ENCODE results near the gene BCL2L1. TPM values are rescaled to one million over a fixed set of nuclear protein-coding genes. Genes with fewer than 3 reads are reported as not detected.

The BCL2L1 gene
- total and polyA plus RNA-seq, 10 of the 15 experiments (the other 5 are each of a cell fraction or from before 2014, with no cell fraction given): 0.63 to 67.7 (median 43.6) TPM

DNA sequence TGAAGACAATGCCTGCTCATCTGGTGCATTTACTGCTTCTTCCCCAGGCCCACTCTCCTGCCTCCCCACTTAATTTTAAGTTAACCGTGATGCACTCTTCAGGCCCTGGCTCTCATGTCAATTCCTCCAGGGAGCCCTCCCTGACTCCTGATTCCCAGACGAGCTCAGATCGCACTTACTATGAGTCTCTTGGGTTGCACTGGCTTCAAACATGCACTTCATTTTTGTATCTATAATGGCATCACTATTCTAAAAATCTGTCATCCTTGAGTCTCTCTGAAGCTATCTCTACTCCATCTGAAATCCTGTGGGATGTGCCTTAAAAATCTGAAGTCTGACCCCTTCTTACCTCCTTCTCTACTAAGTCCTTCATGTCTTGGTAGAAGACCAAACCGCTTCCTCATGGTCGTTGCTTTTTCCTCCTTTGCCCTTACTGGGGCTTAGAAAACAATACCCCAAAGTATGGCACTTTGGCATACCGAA lies 60.3 kb downstream of the BCL2L1 start:
- CTCF ChIA-PET: interaction anchor here (0.7 to 7.3 kb wide), 29 partner anchors 8 to 232 kb away, joined by 3 to 531 read pairs (median 8); partner anchors contain the start of genes BCL2L1, ID1 and TPX2
- Histone ChIP-seq H3K79me2 (ENCODE audit: control insufficient read depth, insufficient read depth, low read length) (no peaks in the 10 kb centered on the region), H3K9ac (ENCODE audit: control insufficient read depth, insufficient read depth, low read length) (no peak overlapping the region), H3K4me3 (peak overlapping the region; percentile 65; the same call in 1 of the 2 replicates), H3K27ac (ENCODE audit: control insufficient read depth, insufficient read depth) (no peak overlapping the region), H3K36me3 (ENCODE audit: control insufficient read depth in 2 of 2, insufficient read depth in 2 of 2, low read length in 1 of 2) (peaks cover 0 to 12% of the 10 kb centered on the region in 2 experiments; a peak in 2 of 4 replicates), H3K27me3 (replicated peaks in 1 of 2; ENCODE audit: control insufficient read depth in 2 of 2, insufficient read depth in 2 of 2, low read length in 1 of 2) (no peaks in the 10 kb centered on the region), H3K4me2 (ENCODE audit: control insufficient read depth, insufficient read depth) (no peak overlapping the region), H3K4me1 (ENCODE audit: control insufficient read depth, insufficient read depth, low read length) (peaks cover 3% of the 10 kb centered on the region; the same call in 1 of the 2 replicates), H3K9me3 (replicated peaks; ENCODE audit: control insufficient read depth, insufficient read depth, low read length) (no peaks in the 10 kb centered on the region), H4K20me1 (ENCODE audit: control insufficient read depth, insufficient read depth) (no peaks in the 10 kb centered on the region), H2AFZ (ENCODE audit: control insufficient read depth, low read depth, low read length) (no peak overlapping the region; the same call in 1 of the 2 replicates)
- SMC1A ChIA-PET (ENCODE audit: uncharacterized antibody, unreplicated experiment): interaction anchor here (0.7 to 9.8 kb wide), 18 partner anchors 8 to 87 kb away, joined by 3 to 321 read pairs (median 12); partner anchors contain the start of genes BCL2L1 and TPX2
- ATAC-seq (no peak), DNase-seq (ENCODE audit: low read depth, low spot score) (no peak), FAIRE-seq (peak; percentile 49)
- POLR2A ChIA-PET: interaction anchor here (0.8 to 2.8 kb wide), 11 partner anchors 13 to 89 kb away, joined by 3 to 72 read pairs (median 6); partner anchors contain the start of gene BCL2L1
- no TSS peak for BruUV-seq (replicated peaks)
- WGBS (ENCODE audit: insufficient coverage, insufficient replicate concordance, low lambda C conversion rate, missing lambda C conversion rate): 51% methylated on average over 6 of the region's 6 CpGs
- intact Hi-C loops (cut with micrococcal nuclease; ENCODE audit: unreplicated experiment) (no loop called here), in situ Hi-C loops (cut with MboI) (loop anchor here (5.0 kb wide), 1 partner anchor 60 kb away; the partner anchor contains the start of gene BCL2L1)
- RAD21 ChIA-PET (ENCODE audit: unreplicated experiment): interaction anchor here (0.7 to 6.9 kb wide), 19 partner anchors 13 to 155 kb away, joined by 3 to 428 read pairs (median 16); partner anchors contain the start of genes BCL2L1 and TPX2
- TF ChIP-seq SMAD1 (IDR thresholded peaks at IDR 0.05; ENCODE audit: low read depth, partially characterized antibody) (no peak), ZBED1 (IDR thresholded peaks at IDR 0.05; ENCODE audit: borderline replicate concordance) (no peak), ZNF622 (IDR thresholded peaks at IDR 0.05) (no peak), EZH2 (IDR thresholded peaks at IDR 0.05; ENCODE audit: borderline replicate concordance, control insufficient read depth, low read depth, low read length) (no peak), BHLHE40 (IDR thresholded peaks at IDR 0.05; ENCODE audit: borderline replicate concordance in 1 of 2, low read depth in 2 of 2, low read length in 1 of 2) (no peak), POLR2AphosphoS5 (IDR thresholded peaks at IDR 0.05; ENCODE audit: low read length) (no peak), CHD1 (IDR thresholded peaks at IDR 0.05; ENCODE audit: low read depth, low read length) (no peak), MYC (IDR thresholded peaks at IDR 0.05; ENCODE audit: insufficient read depth, insufficient read length, insufficient replicate concordance, low read length, severe bottlenecking) (no peak), NFIC (IDR thresholded peaks at IDR 0.05; ENCODE audit: low read depth, low read length) (no peak), E4F1 (IDR thresholded peaks at IDR 0.05; ENCODE audit: borderline replicate concordance, partially characterized antibody) (no peak), PML (IDR thresholded peaks at IDR 0.05; ENCODE audit: low read length) (no peak), RFX5 (IDR thresholded peaks at IDR 0.05; ENCODE audit: low read depth, low read length) (no peak), STAT1 (conservative IDR thresholded peaks at IDR 0.05) (no peak), CHD2 (IDR thresholded peaks at IDR 0.05; ENCODE audit: borderline replicate concordance, low read depth, low read length) (no peak)
- TF ChIP-seq, protein P1, sequence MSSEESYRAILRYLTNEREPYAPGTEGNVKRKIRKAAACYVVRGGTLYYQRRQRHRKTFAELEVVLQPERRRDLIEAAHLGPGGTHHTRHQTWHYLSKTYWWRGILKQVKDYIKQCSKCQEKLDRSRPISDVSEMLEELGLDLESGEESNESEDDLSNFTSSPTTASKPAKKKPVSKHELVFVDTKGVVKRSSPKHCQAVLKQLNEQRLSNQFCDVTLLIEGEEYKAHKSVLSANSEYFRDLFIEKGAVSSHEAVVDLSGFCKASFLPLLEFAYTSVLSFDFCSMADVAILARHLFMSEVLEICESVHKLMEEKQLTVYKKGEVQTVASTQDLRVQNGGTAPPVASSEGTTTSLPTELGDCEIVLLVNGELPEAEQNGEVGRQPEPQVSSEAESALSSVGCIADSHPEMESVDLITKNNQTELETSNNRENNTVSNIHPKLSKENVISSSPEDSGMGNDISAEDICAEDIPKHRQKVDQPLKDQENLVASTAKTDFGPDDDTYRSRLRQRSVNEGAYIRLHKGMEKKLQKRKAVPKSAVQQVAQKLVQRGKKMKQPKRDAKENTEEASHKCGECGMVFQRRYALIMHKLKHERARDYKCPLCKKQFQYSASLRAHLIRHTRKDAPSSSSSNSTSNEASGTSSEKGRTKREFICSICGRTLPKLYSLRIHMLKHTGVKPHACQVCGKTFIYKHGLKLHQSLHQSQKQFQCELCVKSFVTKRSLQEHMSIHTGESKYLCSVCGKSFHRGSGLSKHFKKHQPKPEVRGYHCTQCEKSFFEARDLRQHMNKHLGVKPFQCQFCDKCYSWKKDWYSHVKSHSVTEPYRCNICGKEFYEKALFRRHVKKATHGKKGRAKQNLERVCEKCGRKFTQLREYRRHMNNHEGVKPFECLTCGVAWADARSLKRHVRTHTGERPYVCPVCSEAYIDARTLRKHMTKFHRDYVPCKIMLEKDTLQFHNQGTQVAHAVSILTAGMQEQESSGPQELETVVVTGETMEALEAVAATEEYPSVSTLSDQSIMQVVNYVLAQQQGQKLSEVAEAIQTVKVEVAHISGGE (CRISPR knock-in tag; IDR thresholded peaks at IDR 0.05): no peak
- TF ChIP-seq, protein P2, sequence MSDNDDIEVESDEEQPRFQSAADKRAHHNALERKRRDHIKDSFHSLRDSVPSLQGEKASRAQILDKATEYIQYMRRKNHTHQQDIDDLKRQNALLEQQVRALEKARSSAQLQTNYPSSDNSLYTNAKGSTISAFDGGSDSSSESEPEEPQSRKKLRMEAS (IDR thresholded peaks at IDR 0.05; ENCODE audit: low read depth, low read length): no peak
